ENCODE results near the gene DRD1. TPM values are rescaled to one million over a fixed set of nuclear protein-coding genes. Genes with fewer than 3 reads are reported as not detected.

The DRD1 gene
- total RNA-seq, 3 donors from 2014 or later = 0.09 TPM; not detected in 2

- peaks cover 32% of the 10 kb centered on the region for H3K4me1 ChIP-seq (ENCODE audit: low read depth)
- H3K9me3 ChIP-seq = no peaks in the 10 kb centered on the region
- intact Hi-C loops (cut with DNase I, micrococcal nuclease) = no loop called here
- peak in 2 of 3 donors; percentile 61 to 73 for DNase-seq
- peak overlapping the region; percentile 82 for H3K4me3 ChIP-seq
- no peaks in the 10 kb centered on the region for H3K36me3 ChIP-seq (ENCODE audit: low read depth)
- ATAC-seq = peak; percentile 82
- no peak for TF ChIP-seq CTCF (IDR thresholded peaks at IDR 0.05)
Measured at GRCh38 chr5:175479125-175479881, 35.3 kb upstream of the DRD1 start.

GRCh38 chr5:175478384-175479124, 34.6 kb upstream of the DRD1 start, which contains the start of gene SFXN1:
Gene SFXN1, plus strand, starts transcription at chr5:175478560. Its CDS starts 13,544 bp downstream, at chr5:175492104.
- no peaks in the 10 kb centered on the region for H3K36me3 ChIP-seq (ENCODE audit: low read depth)
- no peak for TF ChIP-seq CTCF (IDR thresholded peaks at IDR 0.05)
- peaks cover 32% of the 10 kb centered on the region for H3K4me1 ChIP-seq (ENCODE audit: low read depth)
- intact Hi-C loops (cut with DNase I, micrococcal nuclease) = no loop called here
- H3K4me3 ChIP-seq = peak within 1 kb of the TSS; percentile 82
- DNase-seq = peak; percentile 86 to 93 (median 88)
- H3K9me3 ChIP-seq = no peaks in the 10 kb centered on the region
- ATAC-seq = peak; percentile 95

- Histone ChIP-seq H3K4me3 (no peak overlapping the region), H3K36me3 (ENCODE audit: low read depth) (no peaks in the 10 kb centered on the region), H3K9me3 (no peaks in the 10 kb centered on the region), H3K4me1 (ENCODE audit: low read depth) (peaks cover 31% of the 10 kb centered on the region)
- intact Hi-C loops (cut with DNase I, micrococcal nuclease) = no loop called here
- DNase-seq (no peak), ATAC-seq (no peak)
- no peak for TF ChIP-seq CTCF (IDR thresholded peaks at IDR 0.05)
Measured at GRCh38 chr5:175478008-175478383, 34.0 kb upstream of the DRD1 start.

GRCh38 chr5:175477440-175477839, 33.5 kb upstream of the DRD1 start:
- no peak for DNase-seq

GRCh38 chr5:175475248-175475647, 31.3 kb upstream of the DRD1 start:
- TF ChIP-seq CTCF (IDR thresholded peaks at IDR 0.05) = no peak
- Histone ChIP-seq H3K9me3 (no peaks in the 10 kb centered on the region), H3K36me3 (ENCODE audit: low read depth) (no peaks in the 10 kb centered on the region), H3K4me1 (ENCODE audit: low read depth) (peaks cover 13% of the 10 kb centered on the region), H3K4me3 (no peak overlapping the region)
- DNase-seq (no peak), ATAC-seq (no peak)
- intact Hi-C loops (cut with DNase I, micrococcal nuclease) = no loop called here

More at GRCh38 chr5:175477440-175477839, 33.5 kb upstream of the DRD1 start:
- Histone ChIP-seq H3K4me1 (ENCODE audit: low read depth) (peaks cover 25% of the 10 kb centered on the region), H3K36me3 (ENCODE audit: low read depth) (no peaks in the 10 kb centered on the region), H3K4me3 (no peak overlapping the region), H3K9me3 (no peaks in the 10 kb centered on the region)
- TF ChIP-seq CTCF (IDR thresholded peaks at IDR 0.05) = no peak
- ATAC-seq = no peak
- intact Hi-C loops (cut with DNase I, micrococcal nuclease) = no loop called here

Measured in mucosa of descending colon (tissue), 3 donors.